NCI-H748 (cell line): ENCODE results near the gene ZNF511.
A peak's percentile ranks its signal among the peaks of the same experiment; 100 is the strongest.

Source experiments
- DNase-seq: peaks from one replicate; lab custom pipeline; 2025; ENCODE audit not compliant: unreplicated experiment; lab: John Stamatoyannopoulos, UW

Gene ZNF511

GRCh38 chr10:133351408-133352318 is 42.9 kb downstream of the ZNF511 start:
- no peak for DNase-seq

DNA sequence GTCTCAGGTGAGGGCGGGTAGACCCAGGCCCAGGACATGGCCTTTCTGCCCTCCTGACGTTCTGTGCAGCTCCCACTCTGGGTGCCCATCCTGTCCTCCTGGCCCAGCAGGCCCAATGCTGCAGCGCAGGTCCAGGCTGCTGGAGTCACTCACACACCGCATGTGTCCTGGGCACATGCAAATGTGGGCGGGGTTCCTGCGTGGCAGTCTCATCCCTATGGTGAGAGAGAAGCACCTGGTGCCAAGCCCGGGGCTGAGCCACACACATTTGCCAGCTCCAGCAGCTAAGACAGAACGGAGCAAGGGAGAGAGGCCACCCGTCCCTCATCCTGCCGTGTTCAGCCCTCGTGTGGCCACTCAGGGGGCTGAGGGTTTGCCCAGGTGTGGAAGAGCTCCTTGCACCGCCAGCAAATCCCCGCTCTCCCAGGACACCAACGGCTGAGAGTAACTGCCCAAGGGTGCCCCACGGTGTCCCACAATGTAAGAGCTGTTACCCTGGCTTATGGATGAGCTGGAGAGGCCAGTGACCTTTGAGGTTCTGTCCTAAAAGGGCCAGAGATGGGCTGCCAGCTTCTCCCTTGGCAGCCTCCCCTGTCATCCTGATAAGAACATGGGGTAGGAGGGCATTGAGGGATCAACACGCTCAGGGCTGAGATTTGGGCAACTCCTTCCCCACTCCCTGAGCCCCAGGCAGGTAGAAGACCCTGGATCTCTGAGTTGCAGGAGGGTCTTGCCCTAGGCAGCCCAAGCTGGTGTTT is 44.7 kb downstream of the ZNF511 start:
- DNase-seq: no peak

- DNase-seq: no peak
Observed at GRCh38 chr10:133353988-133354605, 45.4 kb downstream of the ZNF511 start.

- DNase-seq: no peak
Observed at GRCh38 chr10:133354672-133355240, 46.0 kb downstream of the ZNF511 start.

GRCh38 chr10:133355266-133355665 is 46.6 kb downstream of the ZNF511 start:
- no peak for DNase-seq

DNA sequence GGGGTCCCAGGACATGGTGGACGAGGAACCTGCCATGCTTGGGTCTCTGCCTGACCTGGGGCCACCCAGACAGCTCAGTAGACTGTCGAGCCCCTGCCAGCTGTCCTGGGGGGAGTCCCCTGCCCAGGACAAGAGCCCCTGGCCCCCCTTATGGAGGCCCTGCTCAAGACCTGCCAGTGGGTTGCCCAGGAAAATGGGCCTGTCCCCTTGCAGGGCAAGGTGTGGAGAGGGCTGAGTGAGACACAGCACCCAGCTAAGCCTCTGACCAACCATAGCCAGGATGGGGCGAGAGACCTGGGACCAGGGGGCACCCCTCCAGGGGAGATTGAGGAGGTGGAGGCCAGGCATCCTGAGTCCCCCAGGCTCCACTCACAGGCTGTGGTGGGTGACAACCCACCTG is 47.3 kb downstream of the ZNF511 start:
- DNase-seq: no peak

- DNase-seq: no peak
Observed at GRCh38 chr10:133356549-133357284, 48.0 kb downstream of the ZNF511 start.

- DNase-seq: peak; percentile 59
Observed at GRCh38 chr10:133357285-133358161, 48.8 kb downstream of the ZNF511 start, which contains the start of gene FUOM. Gene FUOM (minus strand): TSS chr10:133358019. CDS start chr10:133358007, 12 bp downstream.

DNA sequence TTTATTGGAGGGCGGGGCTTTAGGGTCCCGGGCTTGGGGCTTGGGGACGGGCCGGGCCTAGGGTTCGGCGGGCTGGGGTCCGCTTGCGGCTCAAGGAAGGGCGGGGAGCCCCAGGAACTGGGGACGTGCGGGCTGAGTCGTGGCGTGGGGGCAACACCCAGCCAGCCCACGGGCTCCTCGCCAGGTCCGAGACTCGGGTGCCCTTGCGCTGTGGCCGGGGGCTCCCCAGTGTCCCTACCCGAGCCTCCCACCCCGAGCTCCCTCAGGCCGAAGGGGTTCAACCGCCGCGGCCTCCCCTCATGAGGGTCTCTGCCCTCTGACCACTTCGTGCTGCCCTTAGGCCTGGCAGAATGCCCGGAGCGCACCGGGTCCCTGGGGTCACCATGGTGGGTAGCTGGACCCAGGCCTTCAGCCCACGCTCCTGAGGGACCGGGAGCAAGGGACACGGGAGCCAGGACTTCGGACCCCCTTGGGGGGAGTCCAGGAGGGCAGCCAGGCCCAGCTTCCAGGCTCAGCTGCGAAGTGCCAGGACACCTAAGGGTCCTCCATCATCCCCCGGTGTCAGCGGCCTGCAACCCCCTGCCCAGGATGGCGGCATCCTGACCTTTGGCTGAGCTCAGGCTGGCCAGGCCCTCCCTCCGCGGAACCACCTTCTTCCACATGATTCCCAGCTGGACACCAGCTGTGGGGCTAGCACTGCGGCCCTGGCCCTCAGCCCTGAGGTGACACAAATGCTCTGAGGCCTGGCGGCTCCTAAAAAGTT is 49.6 kb downstream of the ZNF511 start:
- DNase-seq: no peak

- DNase-seq: no peak
Observed at GRCh38 chr10:133358925-133359310, 50.2 kb downstream of the ZNF511 start.

- DNase-seq: peak; percentile 77
Observed at GRCh38 chr10:133359554-133359971, 50.8 kb downstream of the ZNF511 start.

- peak; percentile 36 for DNase-seq
Observed at GRCh38 chr10:133359972-133360610, 51.4 kb downstream of the ZNF511 start.

DNA sequence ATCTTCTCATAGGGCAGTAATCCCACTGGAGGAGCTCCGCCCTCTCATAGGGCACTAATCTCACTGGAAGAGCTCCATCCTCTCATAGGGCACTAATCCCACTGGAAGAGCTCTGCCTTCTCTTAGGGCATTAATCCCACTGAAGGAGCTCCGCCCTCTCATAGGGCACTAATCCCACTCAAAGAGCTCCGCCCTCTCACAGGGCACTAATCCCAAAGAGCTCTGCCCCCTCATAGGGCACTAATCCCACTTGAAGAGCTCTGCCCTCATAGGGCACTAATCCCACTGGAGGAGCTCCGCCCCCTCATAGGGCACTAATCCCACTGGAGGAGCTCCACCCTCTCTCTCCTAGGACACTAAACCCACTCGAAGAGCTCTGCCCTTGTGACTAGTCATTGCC is 52.5 kb downstream of the ZNF511 start:
- DNase-seq: no peak

GRCh38 chr10:133361773-133362441 is 53.2 kb downstream of the ZNF511 start:
- no peak for DNase-seq
